K562 (cell line): ENCODE measurements around the gene UBN1. TPM values are rescaled to one million over a fixed set of nuclear protein-coding genes. Genes with fewer than 3 reads are reported as not detected.

Experiments
- ATAC-seq: fragments of 200-7000 bp; cut with Tn5 transposase; 3 replicates; pipeline ENCODE4 v1.9.1; 2020; ENCODE audit warnings: moderate library complexity
- BruUV-seq: library from RNA; stranded (reverse); fragments of 400-500 nt; replicated peaks from 2 replicates; lab custom pipeline; 2021; lab: Mats Ljungman, UMichigan
- CTCF ChIA-PET: fragments of 300-600 bp; formaldehyde crosslinking; extraction: SDS; loops from one replicate; lab custom pipeline; 2021; ENCODE audit warnings: low intra/inter-chr PET ratio; lab: Yijun Ruan, JAX
- POLR2A ChIA-PET: fragments of 300-600, 350-650 bp; sonication (Branson Sonifier 250); formaldehyde crosslinking; extraction: SDS; loops from one replicate; lab custom pipeline; 2021; ENCODE audit warnings: antibody characterized with exemption, inconsistent platforms; lab: Yijun Ruan, JAX
- DNase-seq, 4 experiments: peaks; one replicate each; pipeline versions ENCODE4 v3.0.0 to v3.0.0-alpha.2; 2011 to 2018; ENCODE audit warnings: low spot score in 3 of 4, mixed read lengths in 3 of 4; ENCODE audit errors: extremely low read depth in 1 of 4
- FAIRE-seq: peaks from 2 replicates; lab custom pipeline; 2011; peaks lifted over from hg19 to GRCh38; lab: Jason Lieb, UNC
- H2AFZ ChIP-seq: 2 replicates; pipeline ENCODE4 v1.6.0; 2011; ENCODE audit warnings: low read depth, low read length, control low read depth, inconsistent platforms
- H3K27ac ChIP-seq: fragments of 200-600 bp; 3 replicates; pipeline ENCODE4 v1.8.0; 2011; ENCODE audit warnings: low read depth, mild to moderate bottlenecking, control low read depth, inconsistent platforms, low read length, moderate library complexity, mixed read lengths; ENCODE audit errors: extremely low read depth
- H3K27me3 ChIP-seq, 2 experiments: fragments of 300-600 bp in 1 of 2; 2 replicates in 1 of 2; 3 replicates in 1 of 2; pipeline versions ENCODE4 v1.6.0 to v1.8.0; 2011; ENCODE audit warnings: inconsistent platforms in 2 of 2, low read length in 2 of 2, mild to moderate bottlenecking in 1 of 2, mixed read lengths in 1 of 2, moderate library complexity in 1 of 2; ENCODE audit not compliant: control insufficient read depth in 2 of 2, insufficient read depth in 2 of 2
- H3K36me3 ChIP-seq: fragments of 300-600 bp; 3 replicates; pipeline ENCODE4 v1.8.0; 2011; ENCODE audit warnings: mild to moderate bottlenecking, low read length, inconsistent platforms; ENCODE audit not compliant: control insufficient read depth, insufficient read depth
- H3K4me1 ChIP-seq, 2 experiments: fragments of 200-600 bp in 1 of 2; replicated peaks in 1 of 2; 2 replicates in 1 of 2; 3 replicates in 1 of 2; pipeline versions ENCODE4 v1.5.1 to v1.8.0; 2011; ENCODE audit warnings: inconsistent platforms in 2 of 2, low read length in 2 of 2, mild to moderate bottlenecking in 1 of 2, mixed read lengths in 1 of 2, moderate library complexity in 1 of 2; ENCODE audit not compliant: control insufficient read depth in 2 of 2, insufficient read depth in 2 of 2
- H3K4me2 ChIP-seq: 2 replicates; pipeline ENCODE4 v1.6.1; 2011; ENCODE audit warnings: low read length, control low read depth, inconsistent platforms, mixed read lengths; ENCODE audit not compliant: insufficient read depth
- H3K4me3 ChIP-seq: fragments of 200-600 bp; sonication (generic), shearing (Covaris generic); 2 replicates; pipeline ENCODE4 v1.5.1; 2016; ENCODE audit warnings: control low read depth, inconsistent platforms
- H3K79me2 ChIP-seq: fragments of 200-600 bp; 3 replicates; pipeline ENCODE4 v1.8.0; 2011; ENCODE audit warnings: low read length, inconsistent platforms; ENCODE audit not compliant: control insufficient read depth, insufficient read depth
- H3K9ac ChIP-seq, 2 experiments: 2 replicates each; pipeline versions ENCODE4 v1.6.0 to v1.6.1; 2011; ENCODE audit warnings: low read depth in 2 of 2, low read length in 2 of 2, control low read depth in 1 of 2, inconsistent platforms in 1 of 2, mild to moderate bottlenecking in 1 of 2, mixed read lengths in 1 of 2; ENCODE audit not compliant: insufficient read depth in 1 of 2
- H3K9me1 ChIP-seq: one replicate; pipeline ENCODE4 v1.6.0; 2011; ENCODE audit warnings: inconsistent platforms, mild to moderate bottlenecking, low read length, moderate library complexity; ENCODE audit not compliant: control insufficient read depth, insufficient read depth
- H3K9me3 ChIP-seq: replicated peaks from 2 replicates; pipeline ENCODE4 v1.5.1; 2011; ENCODE audit warnings: low read depth, low read length, inconsistent platforms; ENCODE audit not compliant: control insufficient read depth, insufficient read depth
- H4K20me1 ChIP-seq: replicated peaks from 2 replicates; pipeline ENCODE4 v1.6.1; 2011; ENCODE audit warnings: low read length, inconsistent platforms, mixed read lengths; ENCODE audit not compliant: control insufficient read depth, insufficient read depth
- CBFA2T2 ChIP-seq: fragments of 450-650 bp; conservative IDR thresholded peaks from 2 replicates; pipeline ENCODE4 v1.6.1; 2017; ENCODE audit warnings: mild to moderate bottlenecking
- ILF3 ChIP-seq: fragments of 450-650 bp; IDR thresholded peaks from 2 replicates; pipeline ENCODE4 v1.6.1; 2018; ENCODE audit warnings: antibody characterized with exemption, mild to moderate bottlenecking, moderate library complexity, borderline replicate concordance
- NCOR1 ChIP-seq: fragments of 450-650 bp; IDR thresholded peaks from 2 replicates; pipeline ENCODE4 v1.6.1; 2016; ENCODE audit warnings: mild to moderate bottlenecking, moderate library complexity
- NFIC ChIP-seq: fragments of 450-650 bp; IDR thresholded peaks from 2 replicates; pipeline ENCODE4 v1.6.1; 2017; ENCODE audit warnings: mild to moderate bottlenecking, inconsistent platforms
- NFYB ChIP-seq: IDR thresholded peaks from 2 replicates; pipeline ENCODE4 v1.6.1; 2011; ENCODE audit warnings: mild to moderate bottlenecking, moderate library complexity; ENCODE audit not compliant: insufficient read length; ENCODE audit errors: extremely low read depth
- PHB2 ChIP-seq: fragments of 450-650 bp; IDR thresholded peaks from 2 replicates; pipeline ENCODE4 v1.6.1; 2017; ENCODE audit warnings: low read depth
- POLR2AphosphoS2 ChIP-seq: IDR thresholded peaks from 2 replicates; pipeline ENCODE4 v1.6.1; 2012; ENCODE audit warnings: low read length, improper control_type of control experiment
- ZNF274 ChIP-seq: IDR thresholded peaks from 2 replicates; pipeline ENCODE4 v1.6.1; 2011; ENCODE audit warnings: low read depth, mild to moderate bottlenecking, low read length, moderate library complexity, borderline replicate concordance
- WGBS: fragments of 100-300 bp; shearing (Covaris generic); methylation state at CpG from one replicate; pipeline ENCODE4 v1.1.6; 2016; ENCODE audit warnings: low coverage, mixed read lengths; ENCODE audit not compliant: insufficient coverage; ENCODE audit errors: missing lambda C conversion rate; 5-methylcytosine and 5-hydroxymethylcytosine counted together
- in situ Hi-C: fragments of 300-500 bp; cut with MboI; formaldehyde crosslinking; loops from 4 replicates; pipeline ENCODE4 v1.15.0; 2018; ENCODE audit warnings: inconsistent platforms, mixed read lengths
- intact Hi-C: fragments of 100-400 bp; cut with micrococcal nuclease; formaldehyde crosslinking; loops from 2 replicates; pipeline ENCODE4 v1.14.2; 2022
- polyA plus RNA-seq, 8 experiments: library from polyadenylated mRNA; depleted of rRNA in 4 of 8; stranded (reverse) in 5 of 8; unstranded in 3 of 8; fragments of >200 nt; fragmentation: Nextera tagmentation in 2 of 8; fragmentation: Illumina TruSeq in 1 of 8; extraction: Ambion mirVana in 2 of 8; extraction: Trizol in 1 of 8; gene quantifications; 2 replicates each; pipeline versions ENCODE4 v1.2.1 to v1.2.3, GENCODE V29; 2011 to 2014; ENCODE audit warnings: inconsistent platforms in 1 of 8, missing spikeins in 1 of 8
- total RNA-seq, 7 experiments: library from RNA; depleted of rRNA in 6 of 7; stranded (reverse); fragments of >200 nt in 6 of 7; fragmentation: Illumina TruSeq in 2 of 7; extraction: Trizol in 2 of 7; gene quantifications; 2 replicates each; pipeline versions ENCODE4 v1.2.1 to v1.2.3, GENCODE V29; 2011 to 2021; ENCODE audit warnings: low replicate concordance in 1 of 7
- TF ChIP-seq, protein P1 (sequence below): fragments of 450-650 bp; formaldehyde crosslinking; IDR thresholded peaks from 2 replicates; pipeline ENCODE4 v1.4.0; 2020; ENCODE audit warnings: mild to moderate bottlenecking, mixed read lengths
- TF ChIP-seq, protein P2 (sequence below), 2 experiments: fragments of 450-650 bp; formaldehyde crosslinking in 1 of 2; IDR thresholded peaks; 2 replicates each; pipeline versions ENCODE4 v1.4.0 to v1.6.1; 2014 to 2020; ENCODE audit warnings: mild to moderate bottlenecking in 2 of 2, borderline replicate concordance in 1 of 2, low read depth in 1 of 2

Gene UBN1
- total and polyA plus RNA-seq, 9 of the 15 experiments (the other 6 are each of a cell fraction or from before 2014, with no cell fraction given): 1.5 to 45.7 (median 20.6) TPM

DNA sequence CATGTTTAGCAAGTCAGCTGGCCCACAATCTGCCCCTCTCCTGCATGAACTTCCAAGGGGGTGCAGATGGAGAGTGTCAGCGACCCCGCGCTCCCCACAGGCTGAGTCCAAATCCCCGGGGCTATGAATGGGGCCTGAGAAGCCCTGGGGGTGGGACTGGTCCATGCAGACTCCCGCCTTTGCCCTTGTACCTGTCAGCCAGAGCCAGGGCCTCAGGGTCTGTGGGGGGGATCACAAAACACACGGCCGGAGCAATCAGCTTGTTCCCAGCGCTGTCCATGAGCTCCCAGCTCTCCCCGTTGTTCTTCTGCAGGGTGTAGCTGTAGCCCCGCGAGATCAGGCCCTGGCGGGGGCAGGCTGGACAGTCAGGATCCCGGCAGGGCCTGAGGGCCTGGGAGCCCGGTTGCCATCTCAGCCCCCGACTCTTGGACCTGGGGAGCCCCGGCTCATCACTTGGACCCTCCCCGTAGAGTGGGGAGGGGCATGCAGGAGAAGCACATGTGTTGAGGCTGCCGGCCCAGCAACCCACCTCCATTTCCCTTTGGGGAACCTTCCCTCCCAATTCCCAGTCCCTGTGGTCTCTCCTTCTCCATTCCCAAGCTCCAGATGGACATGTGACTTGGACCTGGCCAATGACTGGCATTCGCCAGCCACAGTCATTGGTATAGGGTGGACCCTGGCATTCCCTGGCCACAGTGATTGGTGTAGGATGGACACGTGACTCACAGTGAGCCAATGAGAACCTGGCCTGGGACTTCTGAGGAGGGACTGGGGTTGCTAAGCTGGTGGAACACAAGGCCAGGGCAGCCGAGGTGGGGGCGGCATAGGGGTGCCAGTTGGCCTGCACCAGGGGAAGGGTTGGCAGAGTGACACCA lies 47.2 kb downstream of the UBN1 start:
- ChIA-PET CTCF (no interaction called here), POLR2A (interaction anchor here (0.6 to 3.2 kb wide), 5 partner anchors 9 to 243 kb away, joined by 3 to 19 read pairs (median 5); no protein-coding TSS in a partner anchor)
- Histone ChIP-seq H3K27me3 (peaks cover 16 to 38% of the 10 kb centered on the region in 2 experiments; a peak in 3 of 5 replicates), H3K4me3 (no peak overlapping the region), H3K36me3 (no peaks in the 10 kb centered on the region), H4K20me1 (peaks cover 11% of the 10 kb centered on the region), H3K27ac (no peak overlapping the region), H3K9me3 (no peaks in the 10 kb centered on the region; the same call in 1 of the 2 replicates), H3K4me1 (peaks cover 0 to 53% of the 10 kb centered on the region in 2 experiments; a peak in 2 of 5 replicates), H3K79me2 (no peaks in the 10 kb centered on the region), H3K9ac (no peak overlapping the region; a peak in 1 of 4 replicates), H2AFZ (peak overlapping the region; percentile 35; the same call in 1 of the 2 replicates), H3K9me1 (no peaks in the 10 kb centered on the region), H3K4me2 (no peak overlapping the region)
- DNase-seq: peak; percentile 24 to 74 (median 68)
- in situ Hi-C loops: no loop called here
- peak; percentile 70 for ATAC-seq
- no peak for FAIRE-seq
- no TSS peak for BruUV-seq
- WGBS: 33% methylated on average over 17 of the region's 22 CpGs
- intact Hi-C loops: no loop called here
- peak; percentile 38 for TF ChIP-seq CBFA2T2
- no peak for TF ChIP-seq PHB2
- no peak for TF ChIP-seq ILF3
- TF ChIP-seq, protein P1, sequence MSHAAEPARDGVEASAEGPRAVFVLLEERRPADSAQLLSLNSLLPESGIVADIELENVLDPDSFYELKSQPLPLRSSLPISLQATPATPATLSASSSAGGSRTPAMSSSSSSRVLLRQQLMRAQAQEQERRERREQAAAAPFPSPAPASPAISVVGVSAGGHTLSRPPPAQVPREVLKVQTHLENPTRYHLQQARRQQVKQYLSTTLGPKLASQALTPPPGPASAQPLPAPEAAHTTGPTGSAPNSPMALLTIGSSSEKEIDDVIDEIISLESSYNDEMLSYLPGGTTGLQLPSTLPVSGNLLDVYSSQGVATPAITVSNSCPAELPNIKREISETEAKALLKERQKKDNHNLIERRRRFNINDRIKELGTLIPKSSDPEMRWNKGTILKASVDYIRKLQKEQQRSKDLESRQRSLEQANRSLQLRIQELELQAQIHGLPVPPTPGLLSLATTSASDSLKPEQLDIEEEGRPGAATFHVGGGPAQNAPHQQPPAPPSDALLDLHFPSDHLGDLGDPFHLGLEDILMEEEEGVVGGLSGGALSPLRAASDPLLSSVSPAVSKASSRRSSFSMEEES (CRISPR knock-in tag): peak; percentile 34; the same call in 1 of the 2 replicates
- peak; percentile 83 for TF ChIP-seq NFYB
- no peak for TF ChIP-seq POLR2AphosphoS2
- no peak for TF ChIP-seq NFIC
- no peak for TF ChIP-seq ZNF274
- no peak for TF ChIP-seq NCOR1
- TF ChIP-seq, protein P2, sequence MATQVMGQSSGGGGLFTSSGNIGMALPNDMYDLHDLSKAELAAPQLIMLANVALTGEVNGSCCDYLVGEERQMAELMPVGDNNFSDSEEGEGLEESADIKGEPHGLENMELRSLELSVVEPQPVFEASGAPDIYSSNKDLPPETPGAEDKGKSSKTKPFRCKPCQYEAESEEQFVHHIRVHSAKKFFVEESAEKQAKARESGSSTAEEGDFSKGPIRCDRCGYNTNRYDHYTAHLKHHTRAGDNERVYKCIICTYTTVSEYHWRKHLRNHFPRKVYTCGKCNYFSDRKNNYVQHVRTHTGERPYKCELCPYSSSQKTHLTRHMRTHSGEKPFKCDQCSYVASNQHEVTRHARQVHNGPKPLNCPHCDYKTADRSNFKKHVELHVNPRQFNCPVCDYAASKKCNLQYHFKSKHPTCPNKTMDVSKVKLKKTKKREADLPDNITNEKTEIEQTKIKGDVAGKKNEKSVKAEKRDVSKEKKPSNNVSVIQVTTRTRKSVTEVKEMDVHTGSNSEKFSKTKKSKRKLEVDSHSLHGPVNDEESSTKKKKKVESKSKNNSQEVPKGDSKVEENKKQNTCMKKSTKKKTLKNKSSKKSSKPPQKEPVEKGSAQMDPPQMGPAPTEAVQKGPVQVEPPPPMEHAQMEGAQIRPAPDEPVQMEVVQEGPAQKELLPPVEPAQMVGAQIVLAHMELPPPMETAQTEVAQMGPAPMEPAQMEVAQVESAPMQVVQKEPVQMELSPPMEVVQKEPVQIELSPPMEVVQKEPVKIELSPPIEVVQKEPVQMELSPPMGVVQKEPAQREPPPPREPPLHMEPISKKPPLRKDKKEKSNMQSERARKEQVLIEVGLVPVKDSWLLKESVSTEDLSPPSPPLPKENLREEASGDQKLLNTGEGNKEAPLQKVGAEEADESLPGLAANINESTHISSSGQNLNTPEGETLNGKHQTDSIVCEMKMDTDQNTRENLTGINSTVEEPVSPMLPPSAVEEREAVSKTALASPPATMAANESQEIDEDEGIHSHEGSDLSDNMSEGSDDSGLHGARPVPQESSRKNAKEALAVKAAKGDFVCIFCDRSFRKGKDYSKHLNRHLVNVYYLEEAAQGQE (IDR thresholded peaks at IDR 0.05; ENCODE audit: borderline replicate concordance): 0 out of 2 replicates have a peak, but pooled peaks have one; percentile 7
- TF ChIP-seq, protein P2 (CRISPR knock-in tag; IDR thresholded peaks at IDR 0.05; ENCODE audit: low read depth): no peak
